ENCODE measurements around the gene HMG20A.

HMG20A gene

GRCh38 chr15:77411619-77411976 lies 9.1 kb upstream of the HMG20A start:
- TF ChIP-seq CTCF (IDR thresholded peaks at IDR 0.05) = no peak

- TF ChIP-seq CTCF (IDR thresholded peaks at IDR 0.05) = no peak
These were observed 7.6 kb upstream of the HMG20A start for GRCh38 chr15:77412972-77413698.

- TF ChIP-seq CTCF (IDR thresholded peaks at IDR 0.05) = no peak
These were observed 6.9 kb upstream of the HMG20A start for GRCh38 chr15:77413699-77414349.

GRCh38 chr15:77414789-77415442 lies 5.8 kb upstream of the HMG20A start:
- TF ChIP-seq CTCF (IDR thresholded peaks at IDR 0.05) = no peak

GRCh38 chr15:77415450-77416147 lies 5.1 kb upstream of the HMG20A start:
- no peak for TF ChIP-seq CTCF (IDR thresholded peaks at IDR 0.05)

- TF ChIP-seq CTCF (IDR thresholded peaks at IDR 0.05) = no peak
These were observed 4.6 kb upstream of the HMG20A start for GRCh38 chr15:77416148-77416455.

- TF ChIP-seq CTCF (IDR thresholded peaks at IDR 0.05) = no peak
These were observed 3.7 kb upstream of the HMG20A start for GRCh38 chr15:77416954-77417353.
